HEK293 (cell line): ENCODE results near the gene TLCD4.
"Not testable (repeated sequence)": the region's sequence is repeated elsewhere in the genome, so short reads cannot be mapped to it uniquely, and the experiment has no call there.

Experiments
- CTCF ChIA-PET: fragments of 350-600 bp; formaldehyde crosslinking; extraction: SDS; loops from one replicate; lab custom pipeline; 2021; ENCODE audit warnings: antibody characterized with exemption; lab: Yijun Ruan, JAX
- POLR2A ChIA-PET: fragments of 300-600 bp; formaldehyde crosslinking; extraction: SDS; loops from one replicate; lab custom pipeline; 2020; ENCODE audit warnings: antibody characterized with exemption, inconsistent platforms; lab: Yijun Ruan, JAX
- H3K27ac ChIP-seq: fragments of 200-500 bp; sonication (Bioruptor generic); 2 replicates; pipeline ENCODE4 v1.5.1; 2014; ENCODE audit warnings: low read depth, low read length, control low read depth, inconsistent platforms; ENCODE audit errors: extremely low read depth
- H3K36me3 ChIP-seq, 2 experiments: fragments of 200-500 bp in 1 of 2; sonication (Bioruptor generic) in 1 of 2; 1 replicate in 1 of 2; 2 replicates in 1 of 2; pipeline ENCODE4 v1.5.1; 2014 to 2017; ENCODE audit warnings: inconsistent platforms in 2 of 2, low read length in 2 of 2; ENCODE audit not compliant: control insufficient read depth in 2 of 2, insufficient read depth in 1 of 2
- H3K4me1 ChIP-seq: fragments of 200-500 bp; sonication (Bioruptor generic); 2 replicates; pipeline ENCODE4 v1.5.1; 2014; ENCODE audit warnings: mild to moderate bottlenecking, low read length, inconsistent platforms; ENCODE audit not compliant: control insufficient read depth, insufficient read depth
- H3K4me3 ChIP-seq: 2 replicates; pipeline ENCODE4 v1.5.1; 2011; ENCODE audit warnings: low read depth, mild to moderate bottlenecking, control low read depth, low read length, moderate library complexity
- H3K9me3 ChIP-seq: fragments of 200-500 bp; sonication (Bioruptor generic); 2 replicates; pipeline ENCODE4 v1.5.1; 2014; ENCODE audit warnings: low read depth, low read length, inconsistent platforms; ENCODE audit not compliant: control insufficient read depth, insufficient read depth
- GLI4 ChIP-seq: fragments of 450-650 bp; formaldehyde crosslinking; IDR thresholded peaks from 2 replicates; pipeline ENCODE4 v1.5.1; 2016; ENCODE audit warnings: missing biosample characterization, missing genetic modification characterization
- HOXA7 ChIP-seq: sonication (generic); formaldehyde crosslinking; IDR thresholded peaks from 2 replicates; pipeline ENCODE4 v1.8.1; 2022; ENCODE audit warnings: missing genetic modification reagents, borderline replicate concordance
- INSM2 ChIP-seq: fragments of 450-650 bp; formaldehyde crosslinking; IDR thresholded peaks from 2 replicates; pipeline ENCODE4 v1.5.1; 2016; ENCODE audit warnings: missing biosample characterization, missing genetic modification characterization
- KLF9 ChIP-seq: fragments of 450-650 bp; formaldehyde crosslinking; IDR thresholded peaks from 2 replicates; pipeline ENCODE4 v1.5.1; 2016; ENCODE audit warnings: missing biosample characterization, missing genetic modification characterization, low read depth
- REPIN1 ChIP-seq: fragments of 450-650 bp; formaldehyde crosslinking; IDR thresholded peaks from 2 replicates; pipeline ENCODE4 v1.5.1; 2017; ENCODE audit warnings: missing biosample characterization, missing genetic modification characterization, low read depth
- SCRT2 ChIP-seq: fragments of 450-650 bp; formaldehyde crosslinking; IDR thresholded peaks from 2 replicates; pipeline ENCODE4 v1.5.1; 2016; ENCODE audit warnings: missing biosample characterization, missing genetic modification characterization
- SP3 ChIP-seq: fragments of 450-650 bp; formaldehyde crosslinking; IDR thresholded peaks from 2 replicates; pipeline ENCODE4 v1.5.1; 2016; ENCODE audit warnings: missing biosample characterization, missing genetic modification characterization
- TCF7L2 ChIP-seq: IDR thresholded peaks from 2 replicates; pipeline ENCODE4 v1.6.1; 2011; ENCODE audit warnings: low read depth, mild to moderate bottlenecking, inconsistent platforms, low read length, moderate library complexity, borderline replicate concordance
- ZFP41 ChIP-seq: fragments of 450-650 bp; formaldehyde crosslinking; IDR thresholded peaks from 2 replicates; pipeline ENCODE4 v1.5.1; 2016; ENCODE audit warnings: missing biosample characterization, missing genetic modification characterization, borderline replicate concordance
- ZNF157 ChIP-seq: fragments of 450-650 bp; formaldehyde crosslinking; IDR thresholded peaks from 2 replicates; pipeline ENCODE4 v1.5.1; 2016; ENCODE audit warnings: missing biosample characterization, missing genetic modification characterization
- ZNF184 ChIP-seq: fragments of 450-650 bp; IDR thresholded peaks from 2 replicates; pipeline ENCODE4 v1.5.1; 2018; ENCODE audit warnings: missing biosample characterization, mild to moderate bottlenecking, missing genetic modification characterization
- ZNF223 ChIP-seq: fragments of 450-650 bp; formaldehyde crosslinking; IDR thresholded peaks from 2 replicates; pipeline ENCODE4 v1.5.1; 2016; ENCODE audit warnings: missing biosample characterization, missing genetic modification characterization
- ZNF24 ChIP-seq: fragments of 450-650 bp; formaldehyde crosslinking; IDR thresholded peaks from 2 replicates; pipeline ENCODE4 v1.5.1; 2016; ENCODE audit warnings: missing biosample characterization, missing genetic modification characterization
- ZNF311 ChIP-seq: fragments of 450-650 bp; formaldehyde crosslinking; IDR thresholded peaks from 2 replicates; pipeline ENCODE4 v1.5.1; 2017; ENCODE audit warnings: missing biosample characterization, missing genetic modification characterization, borderline replicate concordance
- ZNF324 ChIP-seq: fragments of 450-650 bp; formaldehyde crosslinking; IDR thresholded peaks from 2 replicates; pipeline ENCODE4 v1.5.1; 2016; ENCODE audit warnings: missing biosample characterization, missing genetic modification characterization
- ZNF394 ChIP-seq: fragments of 450-650 bp; formaldehyde crosslinking; IDR thresholded peaks from 2 replicates; pipeline ENCODE4 v1.5.1; 2016; ENCODE audit warnings: missing biosample characterization, missing genetic modification characterization, mild to moderate bottlenecking, moderate library complexity, borderline replicate concordance
- ZNF48 ChIP-seq: fragments of 450-650 bp; formaldehyde crosslinking; IDR thresholded peaks from 2 replicates; pipeline ENCODE4 v1.5.1; 2016; ENCODE audit warnings: missing biosample characterization, missing genetic modification characterization
- ZNF544 ChIP-seq: fragments of 450-650 bp; formaldehyde crosslinking; IDR thresholded peaks from 2 replicates; pipeline ENCODE4 v1.5.0; 2017; ENCODE audit warnings: missing biosample characterization, missing genetic modification characterization
- ZNF585B ChIP-seq: fragments of 450-650 bp; formaldehyde crosslinking; IDR thresholded peaks from 2 replicates; pipeline ENCODE4 v1.5.1; 2016; ENCODE audit warnings: missing biosample characterization, missing genetic modification characterization
- ZNF704 ChIP-seq: fragments of 450-650 bp; formaldehyde crosslinking; IDR thresholded peaks from 2 replicates; pipeline ENCODE4 v1.5.1; 2016; ENCODE audit warnings: missing biosample characterization, missing genetic modification characterization
- ZNF776 ChIP-seq: fragments of 450-650 bp; formaldehyde crosslinking; IDR thresholded peaks from 2 replicates; pipeline ENCODE4 v1.5.0; 2017; ENCODE audit warnings: missing biosample characterization, missing genetic modification characterization, borderline replicate concordance
- ZNF785 ChIP-seq: fragments of 450-650 bp; formaldehyde crosslinking; IDR thresholded peaks from 2 replicates; pipeline ENCODE4 v1.5.1; 2016; ENCODE audit warnings: missing biosample characterization, missing genetic modification characterization
- ZSCAN16 ChIP-seq: fragments of 450-650 bp; formaldehyde crosslinking; IDR thresholded peaks from 2 replicates; pipeline ENCODE4 v1.5.1; 2016; ENCODE audit warnings: missing biosample characterization, missing genetic modification characterization
- TF ChIP-seq, protein P1 (sequence below): fragments of 450-650 bp; formaldehyde crosslinking; IDR thresholded peaks from 2 replicates; pipeline ENCODE4 v1.5.1; 2016; ENCODE audit warnings: missing biosample characterization, missing genetic modification characterization, low read depth
- TF ChIP-seq, protein P2 (sequence below): fragments of 450-650 bp; formaldehyde crosslinking; IDR thresholded peaks from 2 replicates; pipeline ENCODE4 v1.5.1; 2016; ENCODE audit warnings: missing biosample characterization, missing genetic modification characterization

TLCD4 gene

GRCh38 chr1:95146637-95147036, 29.5 kb downstream of the TLCD4 start:
- ChIA-PET POLR2A (interaction anchor here (0.6 kb wide), 1 partner anchor 31 kb away, joined by 3 read pairs; no protein-coding TSS in a partner anchor), CTCF (interaction anchor here (0.9 kb wide), 1 partner anchor 12 kb away, joined by 3 read pairs; no protein-coding TSS in a partner anchor)
- Histone ChIP-seq H3K4me1 (no peaks in the 10 kb centered on the region), H3K36me3 (peaks cover 0 to 13% of the 10 kb centered on the region in 2 experiments; a peak in 1 of 3 replicates), H3K9me3 (no peaks in the 10 kb centered on the region), H3K27ac (no peak overlapping the region), H3K4me3 (no peak overlapping the region)
- TF ChIP-seq INSM2 (tag by site-specific recombination) (no peak), ZNF311 (no peak), ZNF157 (tag by site-specific recombination) (no peak), ZNF324 (no peak), ZNF785 (tag by site-specific recombination) (no peak), SP3 (tag by site-specific recombination) (no peak)

- POLR2A ChIA-PET = interaction anchor here (0.7 kb wide), 1 partner anchor 19 kb away, joined by 4 read pairs; no protein-coding TSS in a partner anchor
These were observed 36.9 kb downstream of the TLCD4 start for GRCh38 chr1:95154096-95154495.

GRCh38 chr1:95165569-95165968, 48.4 kb downstream of the TLCD4 start:
- H3K36me3 ChIP-seq = not testable (repeated sequence)

More at GRCh38 chr1:95154096-95154495, 36.9 kb downstream of the TLCD4 start:
- Histone ChIP-seq H3K4me1 (no peaks in the 10 kb centered on the region), H3K9me3 (no peaks in the 10 kb centered on the region), H3K36me3 (peaks cover 0 to 8% of the 10 kb centered on the region in 2 experiments; a peak in 1 of 3 replicates), H3K27ac (no peak overlapping the region), H3K4me3 (no peak overlapping the region)
- CTCF ChIA-PET = no interaction called here
- no peak for TF ChIP-seq ZNF223 (tag by site-specific recombination)
- TF ChIP-seq ZFP41 = no peak
- no peak for TF ChIP-seq ZNF585B (tag by site-specific recombination)
- no peak for TF ChIP-seq ZNF24 (tag by site-specific recombination)
- no peak for TF ChIP-seq KLF9 (tag by site-specific recombination)
- no peak for TF ChIP-seq GLI4 (tag by site-specific recombination)
- TF ChIP-seq HOXA7 (CRISPR knock-in tag) = no peak
- no peak for TF ChIP-seq TCF7L2
- TF ChIP-seq, protein P1, sequence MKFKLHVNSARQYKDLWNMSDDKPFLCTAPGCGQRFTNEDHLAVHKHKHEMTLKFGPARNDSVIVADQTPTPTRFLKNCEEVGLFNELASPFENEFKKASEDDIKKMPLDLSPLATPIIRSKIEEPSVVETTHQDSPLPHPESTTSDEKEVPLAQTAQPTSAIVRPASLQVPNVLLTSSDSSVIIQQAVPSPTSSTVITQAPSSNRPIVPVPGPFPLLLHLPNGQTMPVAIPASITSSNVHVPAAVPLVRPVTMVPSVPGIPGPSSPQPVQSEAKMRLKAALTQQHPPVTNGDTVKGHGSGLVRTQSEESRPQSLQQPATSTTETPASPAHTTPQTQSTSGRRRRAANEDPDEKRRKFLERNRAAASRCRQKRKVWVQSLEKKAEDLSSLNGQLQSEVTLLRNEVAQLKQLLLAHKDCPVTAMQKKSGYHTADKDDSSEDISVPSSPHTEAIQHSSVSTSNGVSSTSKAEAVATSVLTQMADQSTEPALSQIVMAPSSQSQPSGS (tag by site-specific recombination) = no peak
- TF ChIP-seq, protein P2, sequence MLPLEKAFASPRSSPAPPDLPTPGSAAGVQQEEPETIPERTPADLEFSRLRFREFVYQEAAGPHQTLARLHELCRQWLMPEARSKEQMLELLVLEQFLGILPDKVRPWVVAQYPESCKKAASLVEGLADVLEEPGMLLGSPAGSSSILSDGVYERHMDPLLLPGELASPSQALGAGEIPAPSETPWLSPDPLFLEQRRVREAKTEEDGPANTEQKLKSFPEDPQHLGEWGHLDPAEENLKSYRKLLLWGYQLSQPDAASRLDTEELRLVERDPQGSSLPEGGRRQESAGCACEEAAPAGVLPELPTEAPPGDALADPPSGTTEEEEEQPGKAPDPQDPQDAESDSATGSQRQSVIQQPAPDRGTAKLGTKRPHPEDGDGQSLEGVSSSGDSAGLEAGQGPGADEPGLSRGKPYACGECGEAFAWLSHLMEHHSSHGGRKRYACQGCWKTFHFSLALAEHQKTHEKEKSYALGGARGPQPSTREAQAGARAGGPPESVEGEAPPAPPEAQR (tag by site-specific recombination) = no peak
- TF ChIP-seq ZNF394 (tag by site-specific recombination) = no peak
- TF ChIP-seq REPIN1 = no peak
- TF ChIP-seq ZNF184 (tag by site-specific recombination) = no peak
- no peak for TF ChIP-seq ZNF544 (tag by site-specific recombination)
- TF ChIP-seq ZNF704 (tag by site-specific recombination) = no peak
- TF ChIP-seq SCRT2 (tag by site-specific recombination) = no peak
- no peak for TF ChIP-seq ZNF776 (tag by site-specific recombination)
- TF ChIP-seq ZSCAN16 (tag by site-specific recombination) = no peak
- no peak for TF ChIP-seq ZNF48 (tag by site-specific recombination)

More at GRCh38 chr1:95165569-95165968, 48.4 kb downstream of the TLCD4 start:
- H3K9me3 ChIP-seq, POLR2A ChIA-PET, H3K4me3 ChIP-seq, CTCF ChIA-PET, H3K4me1 ChIP-seq, H3K27ac ChIP-seq: not testable (repeated sequence)
